Measurements from ENCODE around the gene HSPA8. TPM values are rescaled to one million over a fixed set of nuclear protein-coding genes. Genes with fewer than 3 reads are reported as not detected.

Gene HSPA8
- total and polyA plus RNA-seq, 2 of the 4 experiments (the other 2 are of a cell fraction), result 2,309 to 4,346 TPM

- Histone ChIP-seq H3K4me1 (ENCODE audit: control insufficient read depth, insufficient read depth, low read length) (no peaks in the 10 kb centered on the region; the same call in 1 of the 2 replicates), H3K9ac (ENCODE audit: low read depth, low read length) (no peak overlapping the region; the same call in 1 of the 2 replicates), H3K9me3 (ENCODE audit: control insufficient read depth, insufficient read depth, low read length) (no peaks in the 10 kb centered on the region), H3K36me3 (ENCODE audit: control insufficient read depth, insufficient read depth, low read length) (peaks cover 61% of the 10 kb centered on the region), H3K4me2 (ENCODE audit: low read depth, low read length) (no peak overlapping the region), H3K4me3 (ENCODE audit: insufficient read depth, low read depth, low read length) (no peak overlapping the region), H3K79me1 (ENCODE audit: low read depth in 1 of 2, low read length in 2 of 2) (peaks cover 25 to 36% of the 10 kb centered on the region in 2 experiments; a peak in 3 of 4 replicates), H2AK5ac (ENCODE audit: low read depth, low read length) (no peak overlapping the region), H2BK20ac (ENCODE audit: low read depth, low read length) (no peak overlapping the region), H2BK120ac (ENCODE audit: low read depth, low read length) (no peak overlapping the region), H3K4ac (ENCODE audit: low read depth, low read length) (no peak overlapping the region), H2AK9ac (replicated peaks; ENCODE audit: low read depth, low read length, poor library complexity) (no peak overlapping the region), H4K20me1 (ENCODE audit: insufficient read depth, low read length) (peaks cover 89% of the 10 kb centered on the region), H4K5ac (ENCODE audit: low read depth, low read length) (no peak overlapping the region), H3K14ac (replicated peaks; ENCODE audit: low read depth, low read length) (no peak overlapping the region), H3K27ac (ENCODE audit: insufficient read depth, low read length) (no peak overlapping the region), H3K9me1 (ENCODE audit: insufficient read depth, low read length) (peaks cover 6% of the 10 kb centered on the region; the same call in 1 of the 2 replicates), H3K27me3 (ENCODE audit: control insufficient read depth, insufficient read depth, low read length) (no peaks in the 10 kb centered on the region), H2AFZ (replicated peaks; ENCODE audit: low read length, poor library complexity) (no peak overlapping the region), H3K23ac (ENCODE audit: low read depth, low read length) (peak overlapping the region; percentile 20; the same call in 1 of the 2 replicates), H2BK5ac (ENCODE audit: low read depth, low read length, poor library complexity, severe bottlenecking) (no peak overlapping the region), H4K91ac (ENCODE audit: insufficient read depth, low read depth, low read length) (no peak overlapping the region), H2BK15ac (ENCODE audit: low read depth, low read length) (no peak overlapping the region), H3K56ac (ENCODE audit: extremely low read depth, insufficient read depth, low read length) (no peak overlapping the region), H4K8ac (ENCODE audit: low read depth in 2 of 2, low read length in 2 of 2) (no peak overlapping the region), H3K18ac (ENCODE audit: low read depth, low read length) (no peak overlapping the region)
- ChIA-PET CTCF (no interaction called here), POLR2A (ENCODE audit: unreplicated experiment) (no interaction called here)
- no TSS peak for BruUV-seq (replicated peaks)
- no CpG with 5 or more reads among the region's 5 CpGs for WGBS, 2 experiments (ENCODE audit: extremely low coverage in 2 of 2, insufficient read length in 1 of 2)
- intact Hi-C loops (cut with micrococcal nuclease) (no loop called here), in situ Hi-C loops (cut with MboI; ENCODE audit: low sequenced_read_pairs) (no loop called here), dilution Hi-C loops (cut with HindIII; ENCODE audit: low sequenced_read_pairs, unreplicated experiment) (no loop called here)
- ATAC-seq (ENCODE audit: low read depth) (no peak), DNase-seq (no peak)
- TF ChIP-seq CEBPB (IDR thresholded peaks at IDR 0.05; ENCODE audit: low read depth, low read length) (no peak), MAFK (IDR thresholded peaks at IDR 0.05; ENCODE audit: low read depth, low read length) (no peak), USF2 (IDR thresholded peaks at IDR 0.05; ENCODE audit: low read depth, low read length) (no peak), FOS (IDR thresholded peaks at IDR 0.05; ENCODE audit: low read depth, low read length) (no peak), POLR2A (IDR thresholded peaks at IDR 0.05; ENCODE audit: low read depth, low read length) (no peak), RAD21 (IDR thresholded peaks at IDR 0.05; ENCODE audit: low read length) (no peak), ELK1 (IDR thresholded peaks at IDR 0.05; ENCODE audit: borderline replicate concordance, low read depth, low read length) (no peak), RCOR1 (IDR thresholded peaks at IDR 0.05; ENCODE audit: insufficient replicate concordance, low read length) (no peak), NFE2L2 (IDR thresholded peaks at IDR 0.05; ENCODE audit: low read depth, low read length) (no peak), SMC3 (IDR thresholded peaks at IDR 0.05; ENCODE audit: low read depth, low read length) (no peak)
These were observed 4.2 kb downstream of the HSPA8 start for GRCh38 chr11:123057661-123058305.
